GM21576 (cell line): ENCODE data around the gene VPS9D1.
A peak's percentile ranks its signal among the peaks of the same experiment; 100 is the strongest.

Experiments used
- ATAC-seq: cut with Tn5 transposase; IDR thresholded peaks from one replicate; pipeline ENCODE4 v1.9.1; 2021; ENCODE audit warnings: mild to moderate bottlenecking, moderate library complexity; ENCODE audit not compliant: unreplicated experiment

VPS9D1 gene

GRCh38 chr16:89732918-89733242 lies 12.2 kb upstream of the VPS9D1 start:
- ATAC-seq: no peak

GRCh38 chr16:89732142-89732917 lies 11.6 kb upstream of the VPS9D1 start:
- ATAC-seq: no peak

GRCh38 chr16:89730610-89731234 lies 10.0 kb upstream of the VPS9D1 start:
- no peak for ATAC-seq

GRCh38 chr16:89729863-89730593 lies 9.3 kb upstream of the VPS9D1 start:
- ATAC-seq: no peak

- ATAC-seq: no peak
Measured at GRCh38 chr16:89729293-89729692, 8.6 kb upstream of the VPS9D1 start.

- ATAC-seq: no peak
Measured at GRCh38 chr16:89727406-89728120, 6.9 kb upstream of the VPS9D1 start.

- ATAC-seq: no peak
Measured at GRCh38 chr16:89723279-89724250, 2.9 kb upstream of the VPS9D1 start.

GRCh38 chr16:89722392-89723278 lies 1.9 kb upstream of the VPS9D1 start:
- ATAC-seq: peak; percentile 28

GRCh38 chr16:89721546-89722391 lies 1.1 kb upstream of the VPS9D1 start:
- peak; percentile 33 for ATAC-seq

- ATAC-seq: peak; percentile 15
Measured at GRCh38 chr16:89720551-89720812, 216 bp downstream of the VPS9D1 start.

GRCh38 chr16:89717688-89718505 lies 2.8 kb downstream of the VPS9D1 start:
- ATAC-seq: no peak

- ATAC-seq: no peak
Measured at GRCh38 chr16:89716916-89717687, 3.6 kb downstream of the VPS9D1 start.

- ATAC-seq: no peak
Measured at GRCh38 chr16:89716493-89716892, 4.2 kb downstream of the VPS9D1 start.

- no peak for ATAC-seq
Measured at GRCh38 chr16:89712274-89712781, 8.4 kb downstream of the VPS9D1 start.

- no peak for ATAC-seq
Measured at GRCh38 chr16:89711601-89712273, 9.0 kb downstream of the VPS9D1 start.
